ENCODE data around the gene DENND1A.
A peak's percentile ranks its signal among the peaks of the same experiment; 100 is the strongest.
"Not testable (repeated sequence)": the region's sequence is repeated elsewhere in the genome, so short reads cannot be mapped to it uniquely, and the experiment has no call there.

The DENND1A gene

GRCh38 chr9:123771690-123772089 lies 158.2 kb downstream of the DENND1A start:
- DNase-seq (ENCODE audit: low read depth, low spot score), result no peak

DNA sequence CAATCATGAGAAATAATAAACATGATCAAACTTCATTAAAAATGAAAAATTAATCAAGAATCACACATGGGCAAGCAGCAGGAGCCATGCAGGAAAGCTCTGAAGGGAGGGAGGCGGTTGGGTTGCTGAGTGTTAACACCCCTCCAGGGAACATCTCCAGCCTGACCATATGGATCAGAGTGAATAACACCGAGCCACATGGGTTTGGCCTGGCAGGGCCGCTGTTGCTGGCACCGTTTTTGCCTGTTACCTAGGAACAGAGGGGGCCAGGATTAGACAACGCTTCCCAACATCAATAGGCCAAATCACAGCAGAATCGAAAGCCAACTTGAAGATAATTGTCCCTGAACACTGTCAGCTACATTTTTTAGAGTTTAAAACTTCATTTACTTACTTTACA lies 160.2 kb downstream of the DENND1A start:
- DNase-seq (ENCODE audit: low read depth, low spot score), result no peak

DNA sequence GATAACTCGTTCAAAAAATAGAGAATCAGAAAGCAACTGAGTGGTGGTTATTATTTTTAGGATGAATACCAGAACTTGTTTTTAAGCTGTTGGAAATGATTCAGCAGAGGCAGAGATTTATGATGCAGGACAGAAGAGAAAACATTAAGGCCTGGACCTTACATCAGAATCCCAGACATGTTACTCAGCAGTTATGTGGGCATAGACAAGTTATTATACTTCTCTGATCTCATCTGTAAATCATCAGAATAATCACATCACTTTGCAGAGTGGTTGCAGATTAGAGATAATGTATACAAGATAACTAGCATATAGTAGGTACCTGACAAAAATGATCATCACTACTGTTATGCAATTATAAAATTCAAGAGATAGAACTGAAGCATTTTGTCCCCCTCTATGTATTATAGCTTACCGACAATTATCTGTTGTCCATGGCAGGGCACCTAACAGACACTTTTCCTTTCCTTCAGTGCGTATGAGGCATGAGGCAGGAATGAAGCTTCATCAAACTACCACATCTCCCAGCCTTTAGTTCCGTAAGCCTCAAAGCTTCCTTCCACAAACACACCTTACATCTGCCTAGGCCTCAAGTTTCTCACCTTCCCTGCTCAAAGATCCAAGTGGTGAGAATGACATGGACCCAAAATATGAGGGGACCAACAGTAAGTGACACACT lies 165.9 kb downstream of the DENND1A start:
- DNase-seq (ENCODE audit: low read depth, low spot score), result no peak

DNA sequence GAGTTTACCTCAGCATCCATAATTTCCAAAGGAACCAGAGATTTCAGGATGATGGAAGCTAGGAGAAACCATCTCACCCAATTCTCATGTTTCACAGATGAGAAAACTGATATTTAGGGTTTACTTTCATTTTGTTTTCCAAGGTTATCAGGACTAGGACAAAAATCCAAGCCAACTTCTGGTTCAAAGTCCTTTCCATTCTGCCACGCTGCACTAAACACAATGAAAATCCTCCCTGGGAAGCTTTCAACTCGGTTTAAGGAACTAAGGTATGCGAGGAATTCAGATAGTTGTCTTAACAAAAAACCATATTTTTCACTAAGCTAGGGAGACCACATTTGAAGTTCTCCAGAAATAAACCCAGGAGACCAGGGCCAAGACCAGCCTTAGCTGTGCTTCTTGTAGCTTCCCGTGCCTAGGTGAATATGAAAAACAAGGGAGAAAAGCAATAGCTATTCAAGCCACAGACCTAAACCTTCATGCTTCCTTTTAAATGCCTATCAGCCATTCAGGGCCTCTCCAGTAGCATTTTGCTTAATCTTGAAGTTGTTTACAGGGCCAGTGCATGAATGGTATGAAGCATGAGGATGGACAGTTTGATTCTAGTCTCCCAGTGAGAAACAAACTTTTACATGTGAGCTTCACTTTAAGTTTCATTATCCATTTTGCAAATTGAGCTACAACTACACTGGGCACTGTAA lies 167.9 kb downstream of the DENND1A start:
- DNase-seq (ENCODE audit: low read depth, low spot score), result no peak

GRCh38 chr9:123757960-123758359 lies 172.0 kb downstream of the DENND1A start:
- DNase-seq (ENCODE audit: low read depth, low spot score), result no peak

DNA sequence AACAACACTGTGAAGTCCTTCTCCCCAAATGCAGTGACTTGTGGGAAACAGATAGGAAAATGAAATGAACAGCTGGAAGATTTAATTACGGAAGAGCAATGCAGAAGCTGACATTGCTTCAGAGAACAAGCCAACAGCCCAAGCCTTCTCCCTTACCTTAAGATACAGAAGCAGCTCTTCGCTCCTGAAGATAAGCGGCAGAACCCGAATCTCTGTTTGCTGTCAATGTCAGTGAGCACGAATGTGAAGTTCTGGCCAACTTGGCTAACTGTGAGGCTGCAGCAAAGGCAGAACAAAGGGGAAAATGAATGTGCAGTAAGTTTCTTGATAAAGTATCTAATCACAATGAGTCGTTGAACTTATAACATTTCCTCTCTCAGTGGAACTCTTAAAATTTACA lies 172.4 kb downstream of the DENND1A start:
- no peak for DNase-seq (ENCODE audit: low read depth, low spot score)

DNA sequence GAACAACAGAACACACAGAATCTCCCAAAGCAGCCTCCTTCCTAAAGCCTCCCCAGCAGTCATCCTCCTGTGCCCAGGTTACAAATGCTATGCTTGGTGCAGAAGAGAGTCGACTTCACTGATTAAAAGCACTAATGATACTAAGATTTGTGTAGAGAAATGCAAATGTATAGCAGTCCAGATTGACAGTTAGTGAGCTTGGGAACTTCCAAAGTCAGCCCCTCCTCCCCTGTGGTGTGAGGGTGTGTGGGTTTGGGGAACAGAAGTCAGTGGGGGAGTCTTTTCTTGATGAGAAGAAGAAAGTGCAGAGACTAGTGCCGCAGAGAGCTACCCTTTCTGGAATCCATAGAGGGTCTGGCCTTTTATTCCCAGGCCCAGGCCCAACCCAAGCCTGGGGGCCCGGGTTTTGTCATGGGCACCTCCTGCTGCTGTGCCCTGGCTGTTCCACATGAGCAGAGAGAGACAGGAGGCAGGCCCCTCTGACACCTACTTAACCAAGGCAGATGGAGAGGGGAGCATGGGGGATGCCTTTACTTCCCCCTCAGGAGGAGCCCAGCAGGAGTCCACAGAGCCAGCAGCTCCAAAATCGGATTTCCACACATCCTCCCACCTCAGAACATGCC lies 173.3 kb downstream of the DENND1A start:
- DNase-seq (ENCODE audit: low read depth, low spot score), result no peak

DNA sequence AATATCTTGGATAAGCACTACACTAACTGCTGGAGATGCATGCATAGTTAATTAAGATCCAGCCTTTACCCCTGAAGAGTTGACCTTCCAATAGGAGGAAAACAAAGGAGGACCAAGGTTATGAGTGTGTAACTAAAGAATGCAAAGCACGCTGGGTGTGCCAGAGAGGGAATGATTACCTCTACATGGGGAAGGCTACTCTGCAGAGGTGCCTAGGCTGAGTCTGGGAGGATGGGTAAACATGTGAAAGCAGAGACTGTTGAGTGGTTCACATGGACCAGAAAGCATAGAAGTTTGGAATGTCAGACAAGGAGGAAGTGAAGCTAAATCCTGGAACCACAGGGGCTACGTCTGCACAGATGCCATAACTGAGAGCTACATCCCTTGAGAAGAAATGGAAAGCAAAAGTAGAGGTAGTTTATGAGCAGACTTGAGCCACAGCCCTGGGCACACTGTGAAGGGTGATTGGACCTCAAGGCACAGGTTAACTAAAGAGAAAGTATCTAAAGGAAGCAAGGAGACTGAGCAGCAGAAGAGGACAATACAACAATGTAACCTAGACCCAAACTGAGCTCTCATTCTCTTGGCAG lies 176.2 kb downstream of the DENND1A start:
- DNase-seq (ENCODE audit: low read depth, low spot score), result no peak

DNA sequence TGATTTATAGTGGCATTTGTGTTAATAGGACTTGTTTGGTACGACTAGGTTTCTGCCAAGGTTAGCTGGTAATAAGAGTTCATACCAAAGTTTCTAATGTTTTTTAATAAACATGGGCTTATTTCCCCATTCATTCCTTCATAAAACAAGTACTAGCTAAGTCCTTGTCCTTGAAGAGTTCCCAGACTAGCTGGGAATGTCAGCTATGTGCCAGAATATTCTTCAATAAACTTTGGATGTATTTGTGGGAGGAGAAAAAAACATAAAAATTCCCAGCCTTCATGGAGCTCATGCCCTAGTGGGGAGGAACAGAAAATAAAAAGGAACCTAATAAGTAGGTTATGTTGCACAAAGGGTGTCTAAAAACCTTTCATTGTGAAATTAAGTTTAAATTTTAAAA lies 176.9 kb downstream of the DENND1A start:
- no peak for DNase-seq (ENCODE audit: low read depth, low spot score)

DNA sequence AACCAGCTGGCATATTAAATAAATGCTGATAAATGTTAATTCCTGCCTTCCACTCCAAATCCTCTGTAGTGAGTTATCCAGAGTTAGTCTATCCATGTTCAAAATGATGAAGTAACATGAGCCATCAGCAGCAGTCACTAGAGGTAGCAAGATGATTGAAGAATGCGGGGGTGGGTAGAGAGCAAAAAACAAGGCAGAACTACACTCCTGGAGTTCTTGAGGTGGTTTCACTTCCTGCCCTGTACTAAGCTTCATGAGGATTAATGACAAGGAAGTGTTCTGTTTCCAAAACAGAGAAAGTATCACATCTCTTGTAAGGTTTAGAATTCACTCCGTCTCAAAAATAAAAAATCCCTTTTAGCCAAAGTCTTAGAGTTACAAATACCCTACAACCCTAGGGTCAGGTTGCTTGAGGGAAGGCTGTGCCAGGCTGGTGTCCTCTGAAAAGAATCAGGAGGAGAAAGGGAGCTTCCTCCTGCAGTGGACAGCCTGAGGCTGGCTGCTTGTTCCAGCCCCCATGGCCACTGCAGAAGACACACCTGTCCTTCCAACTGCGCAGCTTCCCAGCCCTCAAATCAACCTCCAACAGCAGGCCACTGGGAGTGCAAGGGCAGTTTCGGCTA lies 180.2 kb downstream of the DENND1A start:
- DNase-seq (ENCODE audit: low read depth, low spot score), result no peak

DNA sequence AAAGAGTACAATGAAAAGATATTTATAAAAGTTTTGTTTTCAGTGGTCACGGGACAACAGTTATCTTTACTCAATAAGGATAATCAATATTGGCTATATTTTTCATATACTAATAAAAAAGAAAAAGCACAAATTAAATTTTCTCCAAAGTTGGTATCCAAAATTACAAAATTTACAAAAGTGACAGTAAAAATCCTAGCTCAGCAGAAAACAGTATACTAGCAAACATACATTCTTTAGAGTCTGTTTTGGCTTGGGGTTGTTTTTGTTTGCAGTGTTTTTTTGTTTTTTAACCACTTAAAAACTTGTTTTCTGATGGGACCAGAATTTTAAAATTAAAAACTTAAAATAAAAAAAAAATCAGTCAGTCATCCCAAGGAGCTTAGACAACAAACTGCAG lies 183.2 kb downstream of the DENND1A start:
- DNase-seq (ENCODE audit: low read depth, low spot score), result no peak

- DNase-seq (ENCODE audit: low read depth, low spot score), result no peak
Observed at GRCh38 chr9:123745933-123746332, 184.0 kb downstream of the DENND1A start.

DNA sequence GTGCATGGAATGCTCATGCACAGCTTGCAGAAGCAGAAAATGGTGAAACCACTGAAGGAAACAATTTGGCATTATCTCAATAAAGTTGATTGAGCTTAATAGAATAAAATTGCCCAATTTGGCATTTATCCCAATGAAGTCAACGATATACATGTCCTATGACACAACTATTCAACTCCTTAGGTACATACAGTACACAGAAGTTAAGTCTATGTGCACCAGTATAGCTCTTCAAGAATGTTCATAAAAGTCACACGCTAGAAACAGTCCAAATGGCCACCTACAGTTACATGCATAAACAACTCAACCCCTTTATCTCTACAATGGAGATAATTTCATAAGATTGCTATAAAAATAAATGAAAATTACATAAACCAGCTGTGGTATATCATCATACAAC lies 184.5 kb downstream of the DENND1A start:
- no peak for DNase-seq (ENCODE audit: low read depth, low spot score)

DNA sequence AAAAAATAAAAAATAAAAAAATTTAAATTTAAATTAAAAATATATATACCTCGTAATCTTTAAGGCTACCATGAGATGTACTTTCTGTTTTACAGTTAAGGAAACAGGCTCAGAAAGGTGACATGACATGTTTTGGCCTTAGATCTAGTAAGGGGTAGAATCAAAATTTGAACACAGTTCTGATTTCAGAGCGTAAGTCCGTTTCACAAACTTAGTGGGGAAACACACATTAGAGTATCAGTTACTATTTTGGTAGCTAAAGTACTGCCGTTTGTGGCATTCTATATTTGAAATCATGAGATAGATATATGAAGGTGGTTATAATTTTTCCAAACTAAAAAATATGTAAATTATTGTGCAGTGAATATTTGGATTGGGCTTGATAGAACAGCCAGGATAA lies 186.2 kb downstream of the DENND1A start:
- no peak for DNase-seq (ENCODE audit: low read depth, low spot score)

- DNase-seq (ENCODE audit: low read depth, low spot score), result peak; percentile 61
Observed at GRCh38 chr9:123742009-123742767, 187.7 kb downstream of the DENND1A start.

GRCh38 chr9:123741214-123741613 lies 188.7 kb downstream of the DENND1A start:
- DNase-seq (ENCODE audit: low read depth, low spot score), result no peak

DNA sequence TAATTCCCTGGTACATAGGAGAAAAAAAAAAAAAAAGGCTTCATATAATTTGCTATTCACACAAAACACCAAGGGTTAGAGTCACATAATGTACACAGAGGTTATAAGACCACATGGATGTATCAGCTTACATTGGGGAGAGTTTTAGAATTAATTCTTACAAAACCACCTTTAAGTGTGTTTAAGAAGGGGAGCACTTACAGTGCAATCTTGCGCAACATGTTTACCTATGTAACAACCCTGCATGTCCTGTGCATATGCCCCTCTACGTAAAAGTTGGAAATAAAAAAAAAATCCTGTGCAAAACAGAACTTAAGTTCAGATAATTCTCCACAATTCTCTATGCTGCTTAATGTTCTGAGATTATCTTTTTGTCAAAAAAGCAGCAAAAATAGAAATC lies 190.0 kb downstream of the DENND1A start:
- no peak for DNase-seq (ENCODE audit: low read depth, low spot score)

DNA sequence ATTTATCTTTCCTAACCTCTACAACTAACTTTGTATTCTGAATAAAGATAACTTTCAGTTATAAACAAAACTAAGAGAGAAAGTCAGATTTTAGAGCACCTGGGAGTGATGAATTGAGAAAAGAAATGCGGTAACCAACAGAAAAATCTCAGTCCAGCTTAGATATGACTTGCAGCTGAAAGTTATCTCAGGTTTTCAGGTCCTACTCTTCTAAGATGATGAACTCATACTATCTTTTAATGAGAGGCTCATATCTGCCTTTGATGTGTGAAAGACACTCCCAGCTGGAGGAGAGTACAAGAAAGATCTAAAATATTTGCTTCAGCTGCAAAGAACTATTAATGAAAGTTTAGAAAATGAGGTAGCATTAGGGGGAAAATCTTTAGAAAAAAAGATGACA lies 190.5 kb downstream of the DENND1A start:
- no peak for DNase-seq (ENCODE audit: low read depth, low spot score)

GRCh38 chr9:123738648-123739047 lies 191.3 kb downstream of the DENND1A start:
- no peak for DNase-seq (ENCODE audit: low read depth, low spot score)

- DNase-seq (ENCODE audit: low read depth, low spot score), result no peak
Observed at GRCh38 chr9:123735376-123735775, 194.6 kb downstream of the DENND1A start.

DNA sequence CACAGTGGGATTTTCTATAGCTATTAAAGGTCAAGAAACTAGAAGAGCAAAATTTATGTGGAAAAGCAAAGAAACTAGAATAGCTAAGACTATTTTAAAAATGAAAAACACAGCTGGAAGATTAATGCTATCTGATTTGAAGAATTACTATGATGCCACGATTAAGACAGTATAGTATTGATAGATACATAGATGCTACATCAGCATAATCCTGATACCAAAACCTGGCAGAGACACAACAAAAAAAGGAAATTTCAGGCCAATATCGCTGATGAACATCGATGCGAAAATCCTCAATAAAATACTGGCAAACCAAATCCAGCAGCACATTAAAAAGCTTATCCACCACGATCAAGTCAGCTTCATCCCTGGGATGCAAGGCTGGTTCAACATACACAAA lies 201.4 kb downstream of the DENND1A start:
- not testable (repeated sequence) for DNase-seq (ENCODE audit: low read depth, low spot score)
